Measurements from ENCODE around the gene UAP1L1.
A peak's percentile ranks its signal among the peaks of the same experiment; 100 is the strongest.

Gene UAP1L1

DNA sequence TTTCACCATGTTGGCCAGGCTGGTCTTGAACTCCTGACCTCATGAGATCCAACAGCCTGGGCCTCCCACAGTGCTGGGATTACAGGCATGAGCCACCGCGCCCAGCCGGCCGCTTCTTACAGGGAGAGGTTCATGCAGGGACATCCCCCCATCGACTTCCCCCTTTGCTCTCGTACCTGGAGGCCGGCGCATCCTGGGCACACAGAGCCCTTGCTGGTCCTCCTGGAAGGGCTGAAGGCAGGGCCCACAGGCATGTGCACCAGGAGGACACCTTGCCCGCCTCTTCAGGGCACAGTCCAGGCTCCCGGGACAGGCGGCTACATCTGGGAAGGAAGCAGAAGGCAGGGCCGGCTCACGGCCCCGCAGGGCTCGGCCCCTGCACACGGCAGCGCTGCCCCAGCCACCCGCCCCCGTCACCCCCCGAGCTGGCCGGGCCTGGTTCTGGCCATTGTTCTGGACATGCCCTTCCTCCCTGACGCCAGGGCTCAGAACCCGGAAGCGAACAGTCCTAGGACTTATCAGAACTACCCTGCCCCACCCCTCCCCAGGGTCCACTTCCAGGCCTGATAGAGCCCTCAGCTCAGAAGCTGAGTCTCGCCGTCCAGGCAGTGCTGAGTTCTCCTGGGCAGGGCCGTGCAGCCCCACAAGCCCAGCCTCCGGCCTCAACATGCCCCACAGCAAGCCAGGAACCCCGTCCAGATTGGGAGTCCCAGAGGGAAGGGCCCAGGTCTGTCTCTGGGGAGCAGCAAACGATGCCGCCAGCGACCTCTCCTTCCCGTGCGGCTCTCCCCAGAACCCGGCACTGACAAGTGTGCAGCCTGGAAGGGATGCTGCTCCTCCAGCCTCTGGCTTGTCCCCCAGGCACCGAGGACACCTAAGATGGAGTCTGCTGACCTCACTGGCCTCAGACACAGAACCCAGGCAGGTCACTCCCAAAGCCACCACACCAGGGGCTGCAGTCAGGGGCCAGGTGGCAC, 34.3 kb upstream of the UAP1L1 start:
- DNase-seq (ENCODE audit: low read depth in 2 of 2): no peak

DNA sequence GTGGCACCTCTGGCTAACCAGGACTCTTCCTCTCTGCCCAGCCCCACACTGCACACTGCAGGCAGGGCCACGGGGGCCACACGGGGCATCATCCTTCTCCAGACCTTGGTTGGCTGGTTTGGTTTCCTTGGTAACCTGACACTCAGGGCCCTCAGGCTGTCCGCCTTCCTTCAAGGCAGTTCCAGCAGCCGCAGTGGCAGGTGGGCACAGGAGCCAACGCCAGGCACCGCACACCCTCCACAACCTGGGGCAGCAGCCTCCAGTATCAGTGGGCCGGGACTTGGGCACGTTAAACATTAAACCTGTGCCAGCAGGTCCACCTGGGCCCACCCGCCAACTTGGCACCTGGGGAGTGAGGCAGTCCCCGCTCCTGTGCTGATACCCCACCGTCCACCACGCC, 33.3 kb upstream of the UAP1L1 start:
- DNase-seq (ENCODE audit: low read depth in 2 of 2): no peak

DNA sequence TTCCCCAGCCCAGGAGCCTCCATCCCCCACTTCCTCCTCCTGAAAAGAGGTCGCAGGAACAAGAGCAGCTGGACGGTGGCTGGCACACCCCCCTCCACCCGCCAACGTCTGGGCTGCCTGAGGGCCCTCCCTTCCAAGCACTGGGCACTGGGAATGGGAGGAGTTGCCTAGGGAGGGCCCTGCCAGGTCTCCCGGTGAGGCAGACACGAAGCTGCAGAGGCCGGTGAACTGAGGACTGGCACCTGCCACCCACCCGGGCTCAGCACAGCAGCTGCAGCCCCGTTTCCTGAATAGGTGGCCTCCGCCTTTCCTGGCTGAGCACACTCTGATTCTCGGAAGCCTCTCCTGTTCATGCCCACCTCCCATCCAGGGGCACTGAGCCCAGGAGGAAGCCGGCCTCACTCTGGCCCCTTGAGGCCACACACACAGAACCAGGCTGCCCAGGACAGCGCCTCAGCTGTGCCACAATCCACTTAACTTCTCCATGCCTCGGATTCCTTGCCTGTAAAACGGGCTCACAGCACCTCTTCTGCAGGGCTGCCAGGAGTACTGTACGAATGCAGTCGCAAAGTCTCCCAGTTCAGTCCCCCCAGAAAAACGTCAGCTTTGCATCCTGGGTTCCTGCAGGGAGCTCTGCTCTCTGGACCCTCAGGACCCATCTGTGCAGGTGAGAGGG, 32.7 kb upstream of the UAP1L1 start:
- no peak for DNase-seq (ENCODE audit: low read depth in 2 of 2)

DNA sequence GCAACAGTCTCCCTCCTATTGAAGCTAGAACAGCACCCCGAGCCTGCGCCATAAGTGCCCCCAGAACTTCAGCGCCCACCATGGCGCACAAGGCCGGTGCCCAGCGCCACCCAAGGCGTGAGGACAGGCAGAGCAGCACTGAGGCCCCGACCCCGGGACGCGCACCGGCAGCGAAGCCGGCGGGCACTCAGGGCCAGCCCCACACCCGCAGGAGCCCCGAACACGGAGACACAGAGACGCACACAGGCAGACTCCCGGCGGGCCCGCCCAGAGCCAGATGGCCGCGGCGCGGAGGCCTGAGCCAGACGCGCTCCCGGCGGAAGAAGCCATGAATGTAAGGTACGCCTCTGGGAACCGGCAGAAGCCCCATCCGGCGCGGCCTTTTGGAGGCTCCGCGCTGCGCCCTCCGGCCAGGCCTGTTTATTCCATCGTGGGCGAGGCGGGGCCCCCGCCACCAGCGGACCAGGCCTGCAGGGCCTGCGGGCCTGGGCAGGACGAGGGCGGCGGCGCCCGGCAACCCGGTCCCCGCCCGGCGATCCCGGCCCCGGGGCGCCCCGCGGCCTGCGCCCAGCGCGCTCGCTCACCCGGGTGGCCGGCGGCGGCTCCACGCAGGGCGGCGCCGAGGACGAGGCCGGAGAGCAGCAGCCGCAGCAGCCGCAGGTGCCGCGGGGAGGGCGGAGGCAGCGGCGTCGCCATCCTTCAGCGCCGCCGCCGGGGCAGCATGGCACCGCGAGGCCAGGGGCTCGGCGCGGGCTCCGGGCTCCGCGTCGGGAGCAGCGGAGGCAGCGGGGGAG, 31.8 kb upstream of the UAP1L1 start:
- DNase-seq (ENCODE audit: low read depth in 2 of 2): no peak

DNA sequence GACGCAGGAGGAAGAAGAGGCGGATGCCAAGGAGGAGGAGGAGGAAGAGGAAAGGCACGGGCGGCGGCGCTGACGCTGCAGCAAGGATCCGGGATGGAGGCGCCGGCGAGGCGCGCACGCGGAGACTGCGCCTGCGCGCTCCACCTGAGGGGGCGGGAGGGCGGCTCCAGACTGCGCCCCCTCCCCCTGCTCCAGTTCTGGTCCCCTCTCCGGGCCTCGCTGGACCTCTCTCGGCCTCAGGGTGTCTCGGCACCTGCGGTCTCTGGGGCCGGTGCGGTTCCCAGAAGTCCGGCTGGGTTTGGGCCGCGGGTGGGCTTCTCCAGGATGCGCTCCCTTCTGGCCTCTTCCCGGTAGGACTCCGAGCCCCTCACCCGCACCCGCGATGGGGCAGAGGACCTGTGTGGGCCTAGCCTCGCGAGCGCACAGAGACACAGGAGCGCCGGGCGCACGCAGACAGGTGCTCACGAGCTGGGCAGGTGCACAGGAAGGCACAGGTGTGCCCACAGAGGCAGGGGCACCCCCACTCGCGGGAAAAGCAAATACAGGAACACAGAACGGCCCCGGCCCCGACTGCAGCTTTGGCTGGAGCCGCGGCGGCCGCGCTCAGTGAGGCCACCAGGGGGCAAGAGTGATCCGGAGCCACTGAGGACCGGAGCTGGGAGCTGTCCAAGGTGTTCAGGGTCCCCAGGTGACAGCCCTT, 31.1 kb upstream of the UAP1L1 start, which contains the start of gene NPDC1:
TSS of gene NPDC1 (minus strand) at position 90 of the 700 bp plus-strand sequence. CDS start 188 bp downstream, outside the sequence.
- DNase-seq (ENCODE audit: low read depth in 2 of 2): peak; percentile 55 to 56

DNA sequence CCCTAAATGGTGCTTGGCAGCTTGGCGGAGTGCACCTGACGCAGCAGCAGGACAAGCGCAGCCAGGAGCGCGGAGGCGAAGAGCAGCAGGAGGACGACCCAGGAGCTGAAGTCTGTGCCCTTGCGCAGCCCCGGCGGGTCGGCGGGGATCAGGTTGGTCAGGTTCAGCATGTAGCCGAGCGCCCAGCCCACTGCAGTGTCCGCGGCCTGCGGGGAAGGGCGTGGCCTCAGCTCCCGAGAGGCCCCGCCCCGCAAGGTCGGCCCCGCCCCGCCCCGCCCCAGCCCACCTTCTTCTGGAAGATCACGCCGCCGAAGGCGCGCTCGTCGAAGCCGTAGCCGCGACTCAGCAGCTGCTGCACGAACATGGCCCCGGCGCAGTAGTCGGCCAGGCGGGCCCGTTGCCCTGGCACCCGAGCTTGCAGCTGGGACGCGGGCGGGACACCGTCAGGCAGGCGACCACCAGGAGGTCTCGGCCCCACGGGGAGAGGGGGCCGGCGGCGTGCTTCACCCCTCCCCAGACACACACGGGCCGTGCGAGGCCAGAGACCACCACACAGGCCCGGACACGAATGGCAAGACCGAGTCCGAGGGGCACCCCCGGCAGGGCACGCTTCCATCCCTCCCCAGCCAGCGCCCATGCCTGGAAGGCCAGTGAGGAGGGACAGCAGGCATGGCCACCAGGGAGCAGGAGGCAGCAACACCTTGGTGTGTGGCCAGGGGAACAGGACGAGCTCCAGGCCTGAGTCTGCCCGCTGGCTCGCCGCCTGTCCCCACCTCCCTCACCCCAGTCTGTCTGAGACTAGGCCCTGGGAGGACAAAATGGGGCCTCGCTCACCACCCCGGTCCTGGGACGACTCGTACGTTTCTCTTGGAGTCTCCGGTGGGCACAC, 28.4 kb upstream of the UAP1L1 start:
- no peak for DNase-seq (ENCODE audit: low read depth in 2 of 2)

DNA sequence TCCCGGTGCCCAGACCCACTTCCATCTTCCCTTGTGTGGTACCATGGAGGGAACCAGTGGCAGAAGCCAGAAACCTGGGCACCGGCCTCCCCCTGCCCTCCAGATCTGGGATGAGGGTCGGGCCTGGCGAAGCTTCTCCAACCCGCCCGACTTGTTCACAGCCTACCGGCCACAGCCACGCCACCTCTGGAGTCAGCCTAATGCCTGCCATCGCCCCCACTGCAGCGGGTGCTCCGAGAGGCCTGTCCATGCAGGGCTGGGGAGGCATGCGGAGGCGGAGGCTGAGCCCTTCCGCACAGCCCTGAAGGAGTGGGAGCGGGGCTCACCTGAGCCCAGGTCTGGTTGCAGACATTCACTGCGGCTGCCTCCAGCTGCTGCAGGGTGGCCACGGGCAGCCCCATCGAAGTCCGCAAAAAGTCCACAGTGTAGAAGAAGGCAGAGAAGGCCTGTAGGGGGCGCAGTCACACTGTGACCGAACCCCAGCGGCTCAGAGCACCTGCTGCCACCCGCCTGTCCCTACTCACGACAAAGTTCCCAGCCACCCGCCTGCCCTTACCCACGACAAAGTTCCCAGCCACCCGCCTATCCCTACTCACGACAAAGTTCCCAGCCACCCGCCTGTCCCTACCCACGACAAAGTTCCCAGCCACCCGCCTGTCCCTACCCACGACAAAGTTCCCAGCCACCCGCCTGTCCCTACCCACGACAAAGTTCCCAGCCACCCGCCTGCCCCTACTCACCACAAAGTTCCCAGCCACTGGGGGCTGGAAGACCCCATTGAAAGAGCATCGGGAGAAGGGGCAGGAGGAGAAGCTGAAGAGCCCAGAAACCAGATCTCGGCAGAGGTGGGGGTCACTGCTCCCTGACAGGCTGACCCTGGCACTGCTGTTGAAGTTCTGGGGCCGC, 27.5 kb upstream of the UAP1L1 start:
- DNase-seq (ENCODE audit: low read depth in 2 of 2): no peak

DNA sequence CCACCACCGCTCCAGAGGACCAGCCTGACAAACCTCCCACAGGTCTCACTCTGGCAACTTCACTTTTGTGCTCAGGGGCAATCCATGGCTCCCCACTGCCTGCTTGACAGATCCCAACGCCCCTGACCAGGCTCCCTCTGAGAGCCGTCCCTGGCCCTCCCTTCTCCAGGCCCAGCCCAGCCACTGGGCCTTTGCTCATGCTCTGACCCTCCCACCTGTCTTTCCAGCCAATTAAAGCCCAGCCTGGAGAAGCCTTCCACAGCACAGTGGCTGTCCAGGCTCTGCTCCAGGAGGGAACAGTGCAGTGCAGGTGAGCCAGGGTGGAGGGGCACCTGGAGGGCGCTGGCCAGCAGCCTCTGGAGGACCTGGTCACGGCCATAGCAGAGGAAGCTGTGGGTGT, 26.7 kb upstream of the UAP1L1 start:
- no peak for DNase-seq (ENCODE audit: low read depth in 2 of 2)

DNA sequence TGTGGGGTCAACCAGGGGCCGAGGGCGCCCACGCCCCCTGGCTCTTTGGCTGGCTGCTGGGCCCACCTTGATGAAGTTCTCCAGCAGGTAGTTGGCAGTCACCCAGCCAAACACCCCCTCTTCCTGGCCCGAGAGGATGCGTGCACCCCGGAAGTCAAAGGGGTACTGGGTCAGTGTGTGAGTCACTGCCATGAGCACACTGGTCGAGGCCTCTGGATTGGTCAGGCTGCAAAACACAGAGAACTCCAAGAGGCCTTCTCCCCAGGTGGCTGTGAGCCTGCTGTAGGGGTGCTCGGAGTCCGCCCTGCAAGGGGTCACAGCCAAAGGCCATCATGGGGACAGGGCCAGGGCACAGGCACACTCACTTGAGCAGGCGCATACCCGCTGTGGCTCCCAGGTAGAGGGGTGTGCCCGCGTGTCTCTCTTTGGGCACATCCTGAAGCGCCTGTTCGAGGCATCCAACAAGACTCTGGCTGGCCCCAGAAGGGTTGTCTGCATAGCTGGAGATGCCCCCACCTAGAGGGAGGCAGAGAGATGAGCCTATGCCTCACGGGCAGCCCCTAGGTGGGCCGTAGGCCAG, 26.1 kb upstream of the UAP1L1 start:
- DNase-seq (ENCODE audit: low read depth in 2 of 2): no peak

DNA sequence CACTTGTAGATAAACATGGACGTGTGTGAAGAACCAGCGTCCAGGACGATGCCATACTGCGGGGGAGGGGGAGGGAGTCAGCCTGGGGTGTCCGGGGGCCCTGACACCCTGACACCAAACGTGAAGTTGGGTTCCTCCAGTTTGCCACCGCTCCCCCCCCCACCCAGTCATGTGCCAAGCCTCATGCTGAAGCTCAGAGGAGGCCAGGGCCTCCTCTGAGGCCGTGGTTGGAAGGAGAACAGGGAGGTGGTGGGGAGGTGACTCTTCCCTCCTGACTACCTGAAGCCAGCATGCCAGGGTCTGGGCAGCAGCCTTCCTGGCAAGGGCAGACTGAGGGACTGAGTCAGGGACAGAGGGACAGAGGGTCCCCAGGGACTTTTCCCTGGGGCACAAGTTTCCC, 25.0 kb upstream of the UAP1L1 start:
- DNase-seq (ENCODE audit: low read depth in 2 of 2): no peak

DNA sequence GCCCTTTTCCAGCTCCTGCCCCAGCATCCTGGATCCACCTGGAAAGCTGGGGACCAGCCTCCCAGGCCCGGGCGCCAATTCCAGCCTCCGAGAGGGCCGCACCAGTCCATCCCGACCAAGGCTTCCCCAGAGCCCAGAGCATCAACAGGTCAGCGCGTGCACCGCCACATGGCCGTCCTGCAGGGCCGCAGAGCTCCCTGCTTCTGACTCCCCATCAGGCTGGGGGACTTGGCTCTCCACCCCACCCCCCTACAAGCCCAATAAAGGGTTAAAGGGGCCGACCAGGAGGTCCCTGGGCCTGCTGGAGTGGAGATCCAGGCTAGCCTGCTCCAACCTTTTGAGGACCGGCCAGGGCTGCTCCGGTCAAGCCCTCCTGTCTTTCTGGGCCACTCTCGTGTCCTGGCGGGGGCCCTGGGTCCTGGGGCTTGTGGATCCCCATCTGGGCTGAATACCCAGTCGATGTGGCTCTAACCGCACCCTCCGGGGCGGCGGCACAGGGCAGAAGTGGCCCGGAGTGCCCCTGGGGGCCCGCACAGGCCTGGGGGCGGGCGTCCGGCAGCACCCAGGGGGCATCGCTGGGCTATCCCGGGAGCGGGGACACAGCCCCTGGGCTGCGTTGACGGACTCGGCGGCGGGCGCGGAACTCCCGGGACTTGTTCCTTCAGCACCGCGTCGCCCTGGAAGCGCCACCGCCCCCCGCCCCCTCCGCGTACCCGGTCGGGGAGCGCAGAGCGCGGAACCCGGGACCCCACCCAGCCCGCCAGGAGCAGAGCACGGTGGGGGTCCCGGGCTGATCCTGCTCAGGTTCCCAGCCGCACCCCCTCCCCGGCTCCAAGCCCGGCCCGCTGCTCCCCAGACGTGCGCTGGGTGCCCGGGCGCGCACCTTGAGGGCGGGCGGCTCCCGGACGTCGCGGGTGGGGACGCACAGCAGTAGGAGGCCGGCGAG, 24.0 kb upstream of the UAP1L1 start:
- no peak for DNase-seq (ENCODE audit: low read depth in 2 of 2)

DNA sequence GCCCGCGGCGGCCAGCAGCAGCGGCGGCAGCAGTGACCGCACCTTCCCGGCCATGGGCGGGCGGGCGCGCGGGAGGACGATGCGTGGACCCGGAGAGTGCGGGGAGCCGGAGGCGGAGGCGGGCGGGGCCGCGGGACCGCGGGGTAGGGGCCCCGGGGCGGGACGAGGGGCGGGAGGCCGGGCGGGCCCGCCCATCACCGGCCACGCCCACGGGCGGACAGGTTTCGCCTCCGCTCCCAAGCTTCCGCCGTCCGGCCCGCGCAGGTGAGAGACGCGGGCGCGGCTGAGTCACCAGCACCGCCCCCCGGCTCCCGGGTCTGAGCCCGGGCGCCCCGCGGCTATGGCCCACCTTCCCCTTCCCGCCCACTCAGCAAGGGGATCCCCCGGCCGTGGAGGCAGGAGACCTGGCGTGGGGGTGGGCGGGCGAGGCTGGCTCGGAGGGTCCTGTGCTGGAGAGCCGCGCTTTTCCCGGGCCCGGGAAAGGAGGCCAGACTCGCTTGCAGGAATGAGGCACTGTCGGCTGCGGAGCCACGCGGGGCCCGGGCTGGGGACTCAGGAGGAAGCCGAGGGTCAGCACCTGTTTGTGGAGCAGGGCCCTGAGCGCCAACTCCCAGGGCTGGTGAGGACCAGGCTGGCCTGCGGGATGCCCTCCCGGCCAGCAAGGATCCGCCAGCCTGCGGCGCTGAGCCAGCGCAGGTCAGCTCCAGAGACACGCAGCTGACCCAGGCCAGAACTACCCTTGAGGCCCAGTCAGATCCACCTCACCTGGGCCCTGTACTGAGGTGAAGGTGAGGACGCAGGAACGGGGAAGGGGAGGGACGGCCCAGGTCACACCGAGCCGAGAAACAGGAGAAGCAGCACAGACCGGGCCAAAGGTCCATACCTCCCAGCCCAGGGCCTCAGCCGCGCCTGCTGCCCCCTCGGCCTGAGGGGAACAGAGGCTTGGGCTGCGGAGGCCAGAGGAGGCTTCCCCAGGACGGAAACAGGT, 23.1 kb upstream of the UAP1L1 start, which contains the start of gene ENTPD2:
TSS of gene ENTPD2 (minus strand) at position 118 of the 988 bp plus-strand sequence. CDS start at position 54, 64 bp downstream.
- peak in 1 of 2 donors; percentile 44 for DNase-seq (ENCODE audit: low read depth in 2 of 2)

DNA sequence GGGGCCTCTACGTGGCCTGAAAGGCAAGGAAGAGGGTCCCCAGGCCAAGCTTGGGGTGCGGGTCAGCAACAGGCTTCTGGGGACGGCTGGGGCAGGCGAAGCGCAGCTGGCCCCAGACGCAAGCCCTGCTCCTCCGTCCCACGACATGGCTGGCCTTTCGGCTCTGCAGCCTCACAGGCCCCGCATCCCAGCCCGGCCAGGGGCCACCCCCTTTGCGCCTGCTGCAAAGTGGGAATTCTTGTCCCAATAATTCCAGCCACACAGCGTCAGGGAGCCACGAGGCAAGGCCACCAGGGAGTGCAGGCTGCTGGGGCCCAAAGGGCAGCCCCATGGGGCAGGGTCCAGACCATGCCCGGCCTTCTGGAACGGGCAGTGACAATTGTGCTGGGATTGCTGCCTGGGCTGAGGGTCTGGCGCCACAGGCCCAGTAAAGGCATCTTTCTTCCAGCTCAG, 22.4 kb upstream of the UAP1L1 start:
- DNase-seq (ENCODE audit: low read depth in 2 of 2): no peak

DNA sequence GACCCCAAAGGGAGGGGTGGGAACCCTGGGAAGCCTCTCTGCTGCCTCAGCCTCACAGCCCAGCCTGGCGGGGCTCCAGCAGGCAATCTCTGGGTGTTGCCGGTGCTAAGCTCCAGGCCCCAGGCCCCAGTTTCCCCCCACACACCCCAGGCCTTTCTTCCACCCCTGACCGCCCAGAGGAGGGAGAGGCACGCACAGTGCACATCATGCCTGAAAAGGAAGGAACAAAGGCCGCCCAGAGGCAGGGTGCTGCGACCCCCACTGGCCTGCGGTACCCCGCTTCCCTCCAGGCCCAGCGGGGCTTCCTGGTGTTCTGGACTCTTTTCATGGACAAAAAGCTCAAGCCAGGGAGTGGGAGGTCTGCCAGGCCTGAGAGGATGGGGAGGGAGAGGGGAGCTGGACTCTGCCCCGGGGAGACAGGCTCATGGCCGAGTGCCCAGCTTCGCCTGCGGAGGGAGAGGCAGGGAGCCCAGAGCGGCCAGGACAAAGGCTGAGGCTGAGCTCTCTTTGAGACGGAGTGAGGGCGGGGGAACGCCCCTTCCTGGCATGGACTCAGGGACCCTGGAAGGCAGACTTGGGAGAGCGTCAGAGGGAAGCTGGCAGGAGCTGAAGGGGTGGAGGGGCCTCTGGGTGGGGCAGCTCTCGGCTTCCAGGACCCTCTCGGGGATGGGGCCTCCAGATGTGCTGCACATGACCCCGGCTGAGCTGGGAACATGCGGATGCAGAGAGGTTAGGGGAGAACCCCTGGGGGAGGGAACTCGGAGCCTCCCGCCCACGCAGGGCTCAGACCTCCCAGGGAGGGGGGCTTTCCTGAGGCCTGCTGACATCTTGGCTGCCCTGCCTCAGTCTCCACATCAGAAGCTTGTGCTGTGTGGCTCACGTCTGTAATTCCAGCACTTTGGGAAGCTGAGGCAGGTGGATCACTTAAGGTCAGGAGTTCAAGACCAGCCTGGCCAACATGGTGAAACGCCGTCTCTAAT, 21.6 kb upstream of the UAP1L1 start:
- no peak for DNase-seq (ENCODE audit: low read depth in 2 of 2)

DNA sequence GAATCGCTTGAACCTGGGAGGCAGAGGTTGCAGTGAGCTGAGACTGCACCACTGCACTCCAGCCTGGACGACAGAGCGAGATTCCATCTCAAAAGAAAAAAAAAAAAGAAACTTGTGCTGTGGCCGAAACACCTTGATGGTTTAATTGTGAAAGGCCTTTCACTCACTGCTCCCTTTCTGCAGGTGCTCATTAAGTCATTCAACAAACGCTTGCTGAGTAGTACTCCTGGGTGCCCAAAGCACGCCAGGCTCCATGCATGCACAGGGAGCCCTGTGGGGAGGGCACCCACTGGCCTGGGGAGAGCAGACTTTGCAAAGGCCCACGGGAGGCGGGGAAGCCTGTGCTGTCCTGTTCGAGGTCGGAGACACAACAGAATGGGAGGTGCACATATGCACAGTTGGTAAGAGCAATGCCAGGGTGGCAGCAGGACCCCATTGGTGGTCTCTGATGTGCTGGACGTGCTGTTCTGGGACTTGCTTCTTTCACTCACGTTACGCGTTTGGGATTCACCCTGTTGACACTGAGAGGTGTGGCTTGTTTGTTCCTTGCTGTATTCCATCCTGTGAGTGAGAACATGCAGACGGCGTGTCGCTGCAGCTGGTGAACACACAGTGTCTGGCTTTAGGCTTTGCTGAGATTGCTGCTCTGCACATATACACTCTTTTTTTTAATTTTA, 20.4 kb upstream of the UAP1L1 start:
- no peak for DNase-seq (ENCODE audit: low read depth in 2 of 2)
